Fibroblast of lung (primary cell): Measurements from ENCODE around the gene SIK2.

Experiments used
- CTCF ChIP-seq, 2 donors: IDR thresholded peaks in 1 of 2; conservative IDR thresholded peaks in 1 of 2; 1 replicate in 1 of 2; 2 replicates in 1 of 2; pipeline ENCODE4 v1.5.1; 2011 to 2012; ENCODE audit warnings: low read length in 2 of 2, control low read depth in 1 of 2, inconsistent platforms in 1 of 2, low read depth in 1 of 2, mild to moderate bottlenecking in 1 of 2
- EZH2 ChIP-seq: IDR thresholded peaks from 2 replicates; pipeline ENCODE4 v1.5.1; 2012; ENCODE audit warnings: low read length, control low read depth, mild to moderate bottlenecking; ENCODE audit errors: missing control alignments

- TF ChIP-seq CTCF (conservative IDR thresholded peaks at IDR 0.05 in 1 of 2, IDR thresholded peaks at IDR 0.05 in 1 of 2; ENCODE audit: low read depth in 1 of 2, low read length in 2 of 2) (no peak), EZH2 (no peak)
Measured at GRCh38 chr11:111582881-111583280, 19.4 kb upstream of the SIK2 start.
